Activated CD8-positive, alpha-beta T cell treated with anti-CD3 and anti-CD28 coated beads for 36 hours (primary cell): Measurements from ENCODE around the gene ATP9B. TPM values are rescaled to one million over a fixed set of nuclear protein-coding genes. Genes with fewer than 3 reads are reported as not detected.

Source experiments
- ATAC-seq: fragments of 200-7000 bp; cut with Tn5 transposase; one replicate; pipeline ENCODE4 v1.10.0; 2021; ENCODE audit warnings: mild to moderate bottlenecking, moderate library complexity
- CTCF ChIA-PET: fragments of 350-600 bp; sonication (Branson Sonifier 250); formaldehyde crosslinking; loops from one replicate; lab custom pipeline; 2021; ENCODE audit warnings: antibody characterized with exemption; lab: Charles Lee
- POLR2A ChIA-PET: fragments of 350-600 bp; sonication (Branson Sonifier 250); formaldehyde crosslinking; loops from one replicate; lab custom pipeline; 2021; ENCODE audit warnings: antibody characterized with exemption; lab: Charles Lee
- DNase-seq: peaks from one replicate; pipeline ENCODE4 v3.0.0-alpha.2; 2020
- H3K27ac Mint-ChIP-seq: one replicate; pipeline ENCODE4 v1.8.0; 2021; ENCODE audit warnings: mild to moderate bottlenecking, mixed read lengths
- H3K27me3 Mint-ChIP-seq: one replicate; pipeline ENCODE4 v1.8.0; 2021; ENCODE audit warnings: mixed read lengths
- H3K36me3 Mint-ChIP-seq: one replicate; pipeline ENCODE4 v1.8.0; 2021; ENCODE audit warnings: low read depth, mixed read lengths
- H3K4me1 Mint-ChIP-seq: one replicate; pipeline ENCODE4 v1.8.0; 2021; ENCODE audit warnings: low read depth, mixed read lengths
- H3K4me3 Mint-ChIP-seq: one replicate; pipeline ENCODE4 v1.8.0; 2021; ENCODE audit warnings: mild to moderate bottlenecking, moderate library complexity, mixed read lengths
- H3K9me3 Mint-ChIP-seq: one replicate; pipeline ENCODE4 v1.8.0; 2021; ENCODE audit warnings: mixed read lengths
- intact Hi-C: fragments of 100-400 bp; cut with micrococcal nuclease; formaldehyde crosslinking; loops from one replicate; pipeline ENCODE4 v1.10.0; 2022
- total RNA-seq, 2 experiments: library from RNA; stranded (reverse); gene quantifications; one replicate each; pipeline ENCODE4 v1.2.3, GENCODE V29; 2021
- TF ChIP-seq, protein P1 (sequence below): fragments of 200-600 bp; IDR thresholded peaks from one replicate; pipeline ENCODE4 v1.8.0; 2022; ENCODE audit warnings: antibody characterized with exemption, mild to moderate bottlenecking

The ATP9B gene
- total RNA-seq, 2 experiments from 2014 or later = 18.9 to 21.1 TPM

- Mint-ChIP-seq H3K9me3 (no peaks in the 10 kb centered on the region), H3K27ac (no peak overlapping the region), H3K4me3 (no peak overlapping the region), H3K27me3 (peaks cover 16% of the 10 kb centered on the region), H3K4me1 (peaks cover 5% of the 10 kb centered on the region), H3K36me3 (no peaks in the 10 kb centered on the region)
- TF ChIP-seq, protein P1, sequence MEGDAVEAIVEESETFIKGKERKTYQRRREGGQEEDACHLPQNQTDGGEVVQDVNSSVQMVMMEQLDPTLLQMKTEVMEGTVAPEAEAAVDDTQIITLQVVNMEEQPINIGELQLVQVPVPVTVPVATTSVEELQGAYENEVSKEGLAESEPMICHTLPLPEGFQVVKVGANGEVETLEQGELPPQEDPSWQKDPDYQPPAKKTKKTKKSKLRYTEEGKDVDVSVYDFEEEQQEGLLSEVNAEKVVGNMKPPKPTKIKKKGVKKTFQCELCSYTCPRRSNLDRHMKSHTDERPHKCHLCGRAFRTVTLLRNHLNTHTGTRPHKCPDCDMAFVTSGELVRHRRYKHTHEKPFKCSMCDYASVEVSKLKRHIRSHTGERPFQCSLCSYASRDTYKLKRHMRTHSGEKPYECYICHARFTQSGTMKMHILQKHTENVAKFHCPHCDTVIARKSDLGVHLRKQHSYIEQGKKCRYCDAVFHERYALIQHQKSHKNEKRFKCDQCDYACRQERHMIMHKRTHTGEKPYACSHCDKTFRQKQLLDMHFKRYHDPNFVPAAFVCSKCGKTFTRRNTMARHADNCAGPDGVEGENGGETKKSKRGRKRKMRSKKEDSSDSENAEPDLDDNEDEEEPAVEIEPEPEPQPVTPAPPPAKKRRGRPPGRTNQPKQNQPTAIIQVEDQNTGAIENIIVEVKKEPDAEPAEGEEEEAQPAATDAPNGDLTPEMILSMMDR = no peak
- ATAC-seq = no peak
- POLR2A ChIA-PET = interaction anchor here (1.3 kb wide), 1 partner anchor 10 kb away, joined by 3 read pairs; no protein-coding TSS in a partner anchor
- no peak for DNase-seq
- intact Hi-C loops = no loop called here
- CTCF ChIA-PET = no interaction called here
These were observed 318.0 kb downstream of the ATP9B start for GRCh38 chr18:79387214-79387613.

GRCh38 chr18:79387615-79388014 lies 318.4 kb downstream of the ATP9B start:
- DNase-seq (no peak), ATAC-seq (no peak)
- no peaks in the 10 kb centered on the region for H3K9me3 Mint-ChIP-seq
- peaks cover 9% of the 10 kb centered on the region for H3K4me1 Mint-ChIP-seq
- TF ChIP-seq, protein P1 = no peak
- intact Hi-C loops = no loop called here
- POLR2A ChIA-PET = interaction anchor here (1.3 kb wide), 1 partner anchor 9 kb away, joined by 3 read pairs; no protein-coding TSS in a partner anchor
- no peaks in the 10 kb centered on the region for H3K36me3 Mint-ChIP-seq
- CTCF ChIA-PET = interaction anchor here (4.6 kb wide), 1 partner anchor 7 kb away, joined by 48 read pairs; no protein-coding TSS in a partner anchor
- H3K27ac Mint-ChIP-seq = no peak overlapping the region
- peaks cover 19% of the 10 kb centered on the region for H3K27me3 Mint-ChIP-seq
- no peak overlapping the region for H3K4me3 Mint-ChIP-seq

DNA sequence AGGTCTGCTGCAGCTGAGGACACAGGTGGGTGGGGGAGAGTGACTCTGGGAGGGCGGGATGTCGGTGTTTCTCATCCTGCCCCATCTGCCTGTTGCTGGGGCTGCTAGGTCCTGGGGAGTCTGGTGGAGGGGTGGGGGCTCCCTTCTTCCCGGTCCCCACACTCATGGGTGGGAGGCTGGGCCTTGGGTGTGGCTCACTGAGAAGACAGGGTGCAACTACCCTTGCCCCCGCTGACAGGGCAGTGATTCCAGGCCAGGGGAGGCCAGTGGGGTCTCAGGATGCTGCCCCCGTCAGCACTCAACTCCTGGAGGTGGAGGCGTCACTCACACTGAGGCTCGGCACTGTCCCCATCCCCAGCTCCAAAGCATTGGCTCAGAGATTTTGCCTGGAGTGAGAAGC lies 318.8 kb downstream of the ATP9B start:
- Mint-ChIP-seq H3K4me3 (no peak overlapping the region), H3K9me3 (no peaks in the 10 kb centered on the region), H3K4me1 (peaks cover 12% of the 10 kb centered on the region), H3K36me3 (no peaks in the 10 kb centered on the region), H3K27ac (no peak overlapping the region), H3K27me3 (peaks cover 19% of the 10 kb centered on the region)
- intact Hi-C loops = no loop called here
- no peak for ATAC-seq
- no peak for DNase-seq
- POLR2A ChIA-PET = interaction anchor here (1.3 kb wide), 1 partner anchor 9 kb away, joined by 3 read pairs; no protein-coding TSS in a partner anchor
- CTCF ChIA-PET = interaction anchor here (0.8 to 4.6 kb wide), 3 partner anchors 8 to 142 kb away, joined by 3 to 48 read pairs (median 7); no protein-coding TSS in a partner anchor
- TF ChIP-seq, protein P1 = no peak

GRCh38 chr18:79389689-79390088 lies 320.5 kb downstream of the ATP9B start:
- DNase-seq = no peak
- peaks cover 19% of the 10 kb centered on the region for H3K27me3 Mint-ChIP-seq
- ATAC-seq = no peak
- no peaks in the 10 kb centered on the region for H3K36me3 Mint-ChIP-seq
- TF ChIP-seq, protein P1 = no peak
- no peaks in the 10 kb centered on the region for H3K9me3 Mint-ChIP-seq
- ChIA-PET POLR2A (interaction anchor here (1.0 to 2.1 kb wide), 3 partner anchors 9 to 134 kb away, joined by 4 to 8 read pairs (median 4); no protein-coding TSS in a partner anchor), CTCF (interaction anchor here (0.7 to 4.6 kb wide), 2 partner anchors 9 to 240 kb away, joined by 3 to 48 read pairs; no protein-coding TSS in a partner anchor)
- H3K27ac Mint-ChIP-seq = no peak overlapping the region
- H3K4me1 Mint-ChIP-seq = peaks cover 16% of the 10 kb centered on the region
- intact Hi-C loops = loop anchor here (5.0 kb wide), 1 partner anchor 253 kb away; no protein-coding TSS in a partner anchor
- no peak overlapping the region for H3K4me3 Mint-ChIP-seq

DNA sequence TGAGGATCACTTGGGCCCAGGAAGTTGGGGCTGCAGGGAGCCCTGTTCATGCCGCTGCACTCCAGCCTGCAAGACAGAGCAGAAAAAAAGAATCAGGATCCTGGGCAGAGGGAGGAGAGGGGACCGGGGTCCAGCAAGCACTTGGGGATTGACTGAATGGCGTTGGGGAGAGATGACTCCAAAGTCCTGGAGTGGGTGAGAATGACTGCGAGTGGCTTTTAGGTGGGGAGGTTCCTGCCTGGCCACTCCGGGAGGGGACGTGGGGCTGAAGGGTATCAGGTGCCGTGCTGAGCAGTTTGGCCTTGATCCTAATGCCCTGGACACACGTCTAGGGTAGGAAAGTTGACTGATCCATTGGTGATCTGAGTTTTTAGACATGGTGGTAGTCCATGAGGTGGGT lies 323.0 kb downstream of the ATP9B start:
- Mint-ChIP-seq H3K27me3 (peaks cover 19% of the 10 kb centered on the region), H3K27ac (no peak overlapping the region), H3K9me3 (no peaks in the 10 kb centered on the region), H3K36me3 (peaks cover under 1% of the 10 kb centered on the region), H3K4me1 (peaks cover 16% of the 10 kb centered on the region), H3K4me3 (no peak overlapping the region)
- DNase-seq (no peak), ATAC-seq (no peak)
- CTCF ChIA-PET = interaction anchor here (0.6 to 4.6 kb wide), 5 partner anchors 12 to 253 kb away, joined by 3 to 48 read pairs (median 4); no protein-coding TSS in a partner anchor
- POLR2A ChIA-PET = interaction anchor here (1.3 to 2.7 kb wide), 4 partner anchors 11 to 136 kb away, joined by 3 to 11 read pairs (median 5); no protein-coding TSS in a partner anchor
- TF ChIP-seq, protein P1 = no peak
- intact Hi-C loops = loop anchor here (5.0 kb wide), 1 partner anchor 250 kb away; no protein-coding TSS in a partner anchor
